Gastrocnemius medialis (tissue), 4 donors: ENCODE data around the gene MLX.

Experiments
- POLR2A ChIP-seq, 2 donors: fragments of 450-650 bp; IDR thresholded peaks; one replicate each; pipeline ENCODE4 v1.6.1; 2017; ENCODE audit warnings: antibody characterized with exemption in 2 of 2, mild to moderate bottlenecking in 2 of 2, moderate library complexity in 2 of 2
- TF ChIP-seq, protein P1 (sequence below), 5 experiments: fragments of 450-650 bp in 3 of 5; fragments of 200-600 bp in 2 of 5; sonication (generic) in 2 of 5; IDR thresholded peaks in 4 of 5; conservative IDR thresholded peaks in 1 of 5; 1 replicate in 4 of 5; 2 replicates in 1 of 5; pipeline ENCODE4 v1.5.1; 2016 to 2019; ENCODE audit warnings: antibody characterized with exemption in 5 of 5, mild to moderate bottlenecking in 3 of 5, moderate library complexity in 3 of 5

DNA sequence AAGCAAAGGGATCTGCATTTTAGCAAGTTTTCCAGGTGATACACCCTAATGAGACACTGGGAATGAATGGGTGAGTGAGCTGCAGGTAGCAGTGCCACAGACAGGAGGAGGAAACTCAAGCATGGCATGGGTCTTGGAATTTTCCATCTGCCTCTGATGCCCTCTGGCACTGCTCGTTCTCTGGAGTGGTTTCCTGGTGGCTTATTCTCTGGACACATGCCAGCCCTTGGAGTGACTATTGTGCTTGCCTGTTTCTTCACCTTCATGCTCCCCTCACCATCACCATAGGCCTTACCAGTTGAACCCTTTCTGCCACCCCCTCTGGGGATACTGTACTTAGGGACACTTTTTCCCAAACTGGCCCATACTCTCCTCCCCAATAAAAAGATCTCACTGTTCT is 3.4 kb upstream of the MLX start:
- TF ChIP-seq POLR2A (IDR thresholded peaks at IDR 0.05): no peak
- TF ChIP-seq, protein P1, sequence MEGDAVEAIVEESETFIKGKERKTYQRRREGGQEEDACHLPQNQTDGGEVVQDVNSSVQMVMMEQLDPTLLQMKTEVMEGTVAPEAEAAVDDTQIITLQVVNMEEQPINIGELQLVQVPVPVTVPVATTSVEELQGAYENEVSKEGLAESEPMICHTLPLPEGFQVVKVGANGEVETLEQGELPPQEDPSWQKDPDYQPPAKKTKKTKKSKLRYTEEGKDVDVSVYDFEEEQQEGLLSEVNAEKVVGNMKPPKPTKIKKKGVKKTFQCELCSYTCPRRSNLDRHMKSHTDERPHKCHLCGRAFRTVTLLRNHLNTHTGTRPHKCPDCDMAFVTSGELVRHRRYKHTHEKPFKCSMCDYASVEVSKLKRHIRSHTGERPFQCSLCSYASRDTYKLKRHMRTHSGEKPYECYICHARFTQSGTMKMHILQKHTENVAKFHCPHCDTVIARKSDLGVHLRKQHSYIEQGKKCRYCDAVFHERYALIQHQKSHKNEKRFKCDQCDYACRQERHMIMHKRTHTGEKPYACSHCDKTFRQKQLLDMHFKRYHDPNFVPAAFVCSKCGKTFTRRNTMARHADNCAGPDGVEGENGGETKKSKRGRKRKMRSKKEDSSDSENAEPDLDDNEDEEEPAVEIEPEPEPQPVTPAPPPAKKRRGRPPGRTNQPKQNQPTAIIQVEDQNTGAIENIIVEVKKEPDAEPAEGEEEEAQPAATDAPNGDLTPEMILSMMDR (IDR thresholded peaks at IDR 0.05 in 4 of 5, conservative IDR thresholded peaks at IDR 0.05 in 1 of 5): no peak
